ENCODE results near the gene PABPC5. TPM values are rescaled to one million over a fixed set of nuclear protein-coding genes. Genes with fewer than 3 reads are reported as not detected.

Gene PABPC5
- total RNA-seq (2014; rRNA removed; shearing (Covaris generic)), result 8.4 and 10.6 TPM in 2 replicates

DNA sequence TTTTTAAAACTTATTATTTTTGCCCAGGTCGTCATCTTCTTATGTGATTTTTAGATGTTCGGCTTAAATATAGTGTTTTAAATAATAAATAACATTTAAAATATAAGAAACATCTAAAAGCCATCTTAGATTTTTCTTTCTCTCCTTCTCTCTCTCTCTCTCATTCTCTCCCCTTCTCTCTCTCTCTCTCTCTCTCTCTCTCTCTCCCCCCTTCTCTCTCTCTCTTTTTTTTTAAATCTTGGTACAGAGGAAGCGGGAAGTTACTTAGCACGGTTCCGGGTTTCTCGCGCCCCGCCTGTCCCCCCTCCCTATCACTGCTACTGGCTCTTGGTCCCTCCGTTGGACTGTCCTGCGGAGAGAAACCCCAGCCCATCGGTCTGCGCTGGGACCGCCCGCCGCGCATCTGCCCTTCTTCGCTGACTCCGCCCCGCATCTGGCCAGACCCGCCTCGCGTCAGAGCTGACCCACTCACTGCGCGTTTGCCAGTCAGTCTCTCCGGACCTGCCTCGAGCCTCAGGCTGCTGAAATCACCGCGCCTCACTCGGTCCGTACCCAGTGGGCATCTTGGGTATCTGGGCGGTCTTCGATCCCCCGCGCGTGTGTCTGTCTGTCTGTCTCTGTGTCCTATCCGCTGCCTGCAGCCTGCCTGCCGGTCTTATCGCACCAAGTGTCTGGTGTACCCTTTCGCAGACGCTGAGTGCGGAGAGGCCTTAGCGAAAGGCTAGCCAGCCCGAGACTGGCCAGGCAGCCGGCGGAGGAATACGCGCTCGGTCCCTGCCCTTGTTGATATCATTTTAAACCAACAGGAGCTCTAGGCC lies at the start of gene PABPC5:
Gene PABPC5, plus strand, starts transcription at position 489 of the 818 bp plus-strand sequence. CDS start 739 bp downstream, outside the sequence.
- Histone ChIP-seq H3K4me3 (peak within 1 kb of the TSS; percentile 65), H3K27me3 (no peaks in the 10 kb centered on the region), H3K9me3 (replicated peaks) (no peaks in the 10 kb centered on the region), H3K4me1 (no peaks in the 10 kb centered on the region), H3K36me3 (no peaks in the 10 kb centered on the region), H3K27ac (peak within 1 kb of the TSS; percentile 81)
- peak; percentile 86 to 87 for DNase-seq

DNA sequence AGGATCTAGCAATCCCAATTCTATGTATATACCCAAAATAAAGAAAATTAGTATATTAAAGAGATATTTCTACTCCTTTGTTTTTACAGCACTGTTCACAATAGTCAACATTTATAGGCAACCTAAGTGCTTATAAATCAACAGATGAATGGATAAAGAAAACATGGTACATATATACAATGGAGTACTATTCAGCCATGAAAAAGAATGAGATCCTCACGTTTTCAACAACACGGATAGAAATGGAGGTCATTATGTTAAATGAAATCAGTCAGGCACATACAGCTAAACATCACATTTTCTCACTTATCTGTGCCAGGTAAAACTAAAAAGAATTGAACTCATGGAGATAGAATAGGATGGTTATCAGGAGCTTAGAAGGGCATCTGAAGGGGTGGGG lies 45.6 kb upstream of the PABPC5 start:
- no peaks in the 10 kb centered on the region for H3K4me1 ChIP-seq
- no peak for DNase-seq
- no peaks in the 10 kb centered on the region for H3K27me3 ChIP-seq
- no peak overlapping the region for H3K4me3 ChIP-seq
- H3K36me3 ChIP-seq, result no peaks in the 10 kb centered on the region
- H3K27ac ChIP-seq, result no peak overlapping the region
- no peaks in the 10 kb centered on the region for H3K9me3 ChIP-seq (replicated peaks)

DNA sequence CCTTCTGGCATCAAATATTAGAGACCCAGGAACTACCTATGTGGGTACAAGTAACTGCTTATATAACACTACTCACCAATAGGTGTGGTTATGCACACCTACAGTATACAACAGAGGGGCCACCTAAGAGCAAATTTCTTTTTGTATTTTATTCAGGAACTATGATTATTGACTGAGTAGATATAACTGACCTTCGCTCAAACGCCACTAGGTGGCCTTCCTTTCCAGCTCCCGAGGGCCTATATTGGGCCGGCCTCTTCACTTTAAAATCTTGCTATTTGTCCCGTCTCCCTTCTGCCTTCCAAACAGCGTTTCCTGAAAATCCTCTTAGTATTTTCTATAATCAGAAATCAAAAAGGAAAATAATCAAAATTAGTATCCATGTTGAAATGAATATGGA lies 19.9 kb upstream of the PABPC5 start:
- no peaks in the 10 kb centered on the region for H3K27me3 ChIP-seq
- H3K36me3 ChIP-seq, result no peaks in the 10 kb centered on the region
- no peak overlapping the region for H3K27ac ChIP-seq
- H3K9me3 ChIP-seq (replicated peaks), result no peaks in the 10 kb centered on the region
- H3K4me1 ChIP-seq, result no peaks in the 10 kb centered on the region
- no peak overlapping the region for H3K4me3 ChIP-seq
- DNase-seq, result peak in 1 of 2 experiments; percentile 20

DNA sequence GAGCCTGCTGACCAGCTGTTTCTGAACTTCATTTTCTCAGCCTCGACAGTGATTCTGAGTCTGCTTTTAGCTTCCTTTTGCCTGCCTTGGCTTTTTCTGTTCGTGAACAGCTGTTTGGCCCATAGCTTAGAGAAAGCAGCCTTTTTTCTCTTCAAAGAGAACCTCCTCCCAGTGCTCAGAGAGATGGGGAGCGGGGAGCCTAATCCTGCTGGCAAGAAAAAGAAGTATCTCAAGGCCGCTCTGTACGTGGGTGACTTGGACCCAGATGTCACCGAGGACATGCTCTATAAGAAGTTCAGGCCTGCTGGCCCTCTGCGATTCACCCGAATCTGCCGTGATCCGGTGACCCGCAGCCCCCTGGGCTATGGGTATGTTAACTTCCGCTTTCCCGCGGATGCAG lies 756 bp downstream of the PABPC5 start:
- peak; percentile 11 to 42 for DNase-seq
- H3K36me3 ChIP-seq, result no peaks in the 10 kb centered on the region
- peak overlapping the region; percentile 81 for H3K27ac ChIP-seq
- no peaks in the 10 kb centered on the region for H3K27me3 ChIP-seq
- peak overlapping the region; percentile 65 for H3K4me3 ChIP-seq
- no peaks in the 10 kb centered on the region for H3K4me1 ChIP-seq
- H3K9me3 ChIP-seq (replicated peaks), result no peaks in the 10 kb centered on the region

All from SJCRH30 (cell line).